ENCODE data around the gene OSGIN1. TPM values are rescaled to one million over a fixed set of nuclear protein-coding genes. Genes with fewer than 3 reads are reported as not detected.
A peak's percentile ranks its signal among the peaks of the same experiment; 100 is the strongest.

OSGIN1 gene
- total and polyA plus RNA-seq, 12 donors: 3.2 to 14.5 (median 5.5) TPM

GRCh38 chr16:83995754-83996153, 42.7 kb downstream of the OSGIN1 start:
- no peak overlapping the region for H3K4me3 ChIP-seq
- DNase-seq: peak; percentile 14 to 30
- H3K9me3 ChIP-seq: no peaks in the 10 kb centered on the region
- no peaks in the 10 kb centered on the region for H3K36me3 ChIP-seq
- 14% methylated on average over 16 to 21 of the region's 21 CpGs for WGBS, 2 donors
- peaks cover 0 to 27% (median 10%) of the 10 kb centered on the region in 9 donors for H3K4me1 ChIP-seq
- TF ChIP-seq CTCF (IDR thresholded peaks at IDR 0.05): no peak
- peaks cover 0 to 33% (median 11%) of the 10 kb centered on the region in 7 donors for H3K27me3 ChIP-seq
- no peak overlapping the region for H3K27ac ChIP-seq
- ATAC-seq: peak in 7 of 8 donors; percentile 14 to 71 (median 56)
- intact Hi-C loops (cut with DNase I): no loop called here

DNA sequence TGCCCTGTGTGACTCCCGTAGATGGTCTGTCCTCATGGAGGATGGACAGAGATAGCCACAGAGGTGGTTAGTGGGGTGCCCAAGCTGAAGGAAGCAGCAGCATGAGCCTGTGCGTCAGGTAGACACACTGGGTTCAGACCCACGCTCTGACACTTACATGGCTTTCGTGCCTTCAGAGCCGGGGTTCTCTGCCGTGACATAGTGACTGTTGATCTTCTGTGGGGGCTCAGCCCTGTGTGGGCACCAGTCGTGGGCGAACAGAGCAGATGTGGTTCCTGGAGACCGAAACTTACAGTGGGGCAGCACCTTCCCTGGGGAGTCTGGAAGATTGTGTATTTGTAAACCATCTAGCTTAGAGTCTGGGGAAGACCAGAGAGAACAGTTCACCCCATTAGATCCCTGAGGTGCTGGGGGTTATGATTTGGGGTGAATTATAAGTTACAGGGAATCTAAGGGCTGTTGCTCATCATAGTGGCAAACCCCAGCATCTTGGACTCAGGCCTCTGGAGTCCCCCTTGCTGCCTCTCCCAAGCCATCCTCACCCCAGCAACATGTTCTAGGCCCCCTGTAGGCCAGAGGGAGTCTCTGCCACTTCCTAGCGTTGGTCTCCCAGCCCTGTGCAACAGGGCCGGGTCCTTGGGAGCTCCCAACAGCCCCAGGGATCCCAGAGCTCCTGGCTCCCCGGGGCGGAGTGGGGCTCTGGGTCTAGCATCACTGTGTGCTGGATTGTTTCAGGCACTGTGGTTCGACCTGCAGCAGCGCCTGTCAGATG, 43.6 kb downstream of the OSGIN1 start:
- ATAC-seq: no peak
- DNase-seq: no peak

GRCh38 chr16:83998091-83998490, 45.1 kb downstream of the OSGIN1 start:
- Histone ChIP-seq H3K9me3 (no peaks in the 10 kb centered on the region), H3K27me3 (peaks cover 0 to 35% (median 15%) of the 10 kb centered on the region in 7 donors), H3K4me3 (no peak overlapping the region), H3K36me3 (no peaks in the 10 kb centered on the region), H3K4me1 (peaks cover 0 to 19% (median 2%) of the 10 kb centered on the region in 9 donors), H3K27ac (no peak overlapping the region)
- intact Hi-C loops (cut with DNase I): no loop called here
- DNase-seq (no peak), ATAC-seq (no peak)
- no peak for TF ChIP-seq CTCF (IDR thresholded peaks at IDR 0.05)
- WGBS, 2 donors: 87 to 89% methylated on average over 13 of the region's 13 CpGs

More for the DNA sequence above, 43.6 kb downstream of the OSGIN1 start:
- intact Hi-C loops (cut with DNase I): no loop called here
- no peaks in the 10 kb centered on the region for H3K36me3 ChIP-seq
- H3K4me3 ChIP-seq: no peak overlapping the region
- H3K4me1 ChIP-seq: peaks cover 0 to 27% (median 10%) of the 10 kb centered on the region in 9 donors
- H3K27me3 ChIP-seq: peaks cover 0 to 35% (median 12%) of the 10 kb centered on the region in 7 donors
- WGBS, 2 donors: 85 to 87% methylated on average over 15 of the region's 15 CpGs
- H3K27ac ChIP-seq: no peak overlapping the region
- H3K9me3 ChIP-seq: no peaks in the 10 kb centered on the region
- no peak for TF ChIP-seq CTCF (IDR thresholded peaks at IDR 0.05)

DNA sequence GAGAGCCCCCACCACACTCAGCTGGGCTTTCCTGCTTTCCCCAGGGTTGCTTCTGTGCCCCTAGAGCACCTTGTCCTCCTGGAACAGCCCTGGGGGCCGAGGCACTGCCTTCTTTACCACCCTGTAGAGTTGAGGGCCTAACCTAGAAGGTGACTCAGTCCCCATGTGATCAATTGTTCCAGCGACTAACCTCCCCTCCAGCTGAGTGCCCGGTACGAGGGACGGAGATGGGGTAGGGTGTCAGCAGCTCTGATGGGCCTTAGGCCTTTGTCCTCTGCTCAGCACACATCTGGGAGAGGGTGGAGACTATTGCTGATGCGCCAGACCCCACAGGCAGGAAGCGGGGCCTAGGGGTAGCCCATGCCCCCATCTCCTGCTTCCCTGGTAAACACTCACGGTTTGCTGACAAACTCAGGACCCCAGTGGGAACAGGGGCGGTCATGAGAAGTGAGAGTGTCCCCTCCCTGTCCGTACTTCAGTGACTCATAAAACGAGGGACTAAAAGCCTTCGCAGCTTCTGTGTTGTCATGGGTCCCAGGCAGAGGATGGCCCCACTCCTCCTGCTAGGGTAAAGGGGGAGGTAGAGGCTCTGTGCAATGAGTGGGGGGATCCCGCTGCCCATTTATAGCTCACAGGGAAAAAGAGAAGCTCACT, 48.1 kb downstream of the OSGIN1 start:
- ATAC-seq: no peak
- no peak for TF ChIP-seq CTCF (IDR thresholded peaks at IDR 0.05)
- 69 to 80% methylated on average over 13 of the region's 13 CpGs for WGBS, 2 donors
- no peaks in the 10 kb centered on the region for H3K36me3 ChIP-seq
- no peak overlapping the region for H3K27ac ChIP-seq
- no peak for DNase-seq
- H3K9me3 ChIP-seq: no peaks in the 10 kb centered on the region
- peaks cover 0 to 35% (median 10%) of the 10 kb centered on the region in 7 donors for H3K27me3 ChIP-seq
- H3K4me3 ChIP-seq: no peak overlapping the region
- H3K4me1 ChIP-seq: peaks cover 0 to under 1% (median 0%) of the 10 kb centered on the region in 9 donors
- intact Hi-C loops (cut with DNase I): no loop called here

All from heart right ventricle (tissue), 16 donors.